B cell (primary cell): ENCODE results near the gene LPAR5. TPM values are rescaled to one million over a fixed set of nuclear protein-coding genes. Genes with fewer than 3 reads are reported as not detected.

Experiments used
- ATAC-seq: fragments of 200-7000 bp; cut with Tn5 transposase; one replicate; pipeline ENCODE4 v1.10.0; 2021; ENCODE audit warnings: low read depth, mild to moderate bottlenecking, moderate number of reproducible peaks, moderate library complexity
- CTCF ChIA-PET: fragments of 350-600 bp; sonication (Branson Sonifier 250); formaldehyde crosslinking; loops from one replicate; lab custom pipeline; 2021; ENCODE audit warnings: antibody characterized with exemption, inconsistent platforms; lab: Charles Lee
- POLR2A ChIA-PET: fragments of 350-600 bp; sonication (Branson Sonifier 250); formaldehyde crosslinking; loops from one replicate; lab custom pipeline; 2021; ENCODE audit warnings: antibody characterized with exemption; lab: Charles Lee
- DNase-seq: peaks from one replicate; pipeline ENCODE4 v3.0.0; 2013
- H2AFZ ChIP-seq: 2 replicates; pipeline ENCODE4 v1.6.1; 2012; ENCODE audit warnings: mild to moderate bottlenecking, low read depth, low read length; ENCODE audit not compliant: insufficient read depth, poor library complexity, severe bottlenecking
- H3K27ac ChIP-seq, 2 donors: 1 replicate in 1 of 2; 2 replicates in 1 of 2; pipeline ENCODE4 v1.5.1; 2012 to 2013; ENCODE audit warnings: low read length in 2 of 2, mild to moderate bottlenecking in 2 of 2, moderate library complexity in 1 of 2
- H3K27me3 ChIP-seq, 4 experiments: fragments of 200-600 bp in 1 of 4; sonication (generic) in 1 of 4; replicated peaks in 1 of 4; 1 replicate in 2 of 4; 2 replicates in 2 of 4; pipeline versions ENCODE4 v1.6.1 to v1.7.0; 2013 to 2016; ENCODE audit warnings: low read length in 3 of 4, mild to moderate bottlenecking in 2 of 4, mixed read lengths in 1 of 4, moderate library complexity in 1 of 4; ENCODE audit not compliant: insufficient read depth in 4 of 4, control insufficient read depth in 3 of 4; ENCODE audit errors: control extremely low read depth in 1 of 4
- H3K36me3 ChIP-seq, 2 experiments: replicated peaks in 1 of 2; 1 replicate in 1 of 2; 2 replicates in 1 of 2; pipeline versions ENCODE4 v1.6.1 to v1.7.1; 2013; ENCODE audit warnings: low read length in 1 of 2; ENCODE audit not compliant: insufficient read depth in 2 of 2, control insufficient read depth in 1 of 2; ENCODE audit errors: control extremely low read depth in 1 of 2, extremely low read depth in 1 of 2
- H3K4me1 ChIP-seq, 2 donors: fragments of 200-600 bp in 1 of 2; sonication (generic) in 1 of 2; 1 replicate in 1 of 2; 2 replicates in 1 of 2; pipeline versions ENCODE4 v1.5.1 to v1.6.1; 2013 to 2017; ENCODE audit warnings: low read length in 2 of 2; ENCODE audit not compliant: control insufficient read depth in 2 of 2, insufficient read depth in 2 of 2
- H3K4me2 ChIP-seq: replicated peaks from 2 replicates; pipeline ENCODE3; 2012; ENCODE audit warnings: mild to moderate bottlenecking, low read depth, low read length; ENCODE audit not compliant: poor library complexity, severe bottlenecking
- H3K4me3 ChIP-seq, 5 experiments: fragments of 200-600 bp in 1 of 5; sonication (generic) in 1 of 5; 1 replicate in 3 of 5; 2 replicates in 2 of 5; pipeline versions ENCODE4 v1.5.1 to v1.7.0; 2011 to 2016; ENCODE audit warnings: low read length in 4 of 5, mild to moderate bottlenecking in 4 of 5, low read depth in 2 of 5, control low read depth in 1 of 5, moderate library complexity in 1 of 5; ENCODE audit not compliant: insufficient read depth in 1 of 5; ENCODE audit errors: control extremely low read depth in 1 of 5, extremely low read depth in 1 of 5
- H3K79me2 ChIP-seq: fragments of 200-600 bp; sonication (generic); one replicate; pipeline ENCODE4 v1.6.0; 2016; ENCODE audit warnings: low read length; ENCODE audit not compliant: control insufficient read depth, insufficient read depth
- H3K9ac ChIP-seq: fragments of 200-600 bp; sonication (generic); 2 replicates; pipeline ENCODE4 v1.6.1; 2017; ENCODE audit warnings: mild to moderate bottlenecking, low read length, moderate library complexity
- H3K9me3 ChIP-seq, 3 donors: one replicate each; pipeline versions ENCODE4 v1.6.1 to v1.7.1; 2013; ENCODE audit warnings: low read length in 2 of 3; ENCODE audit not compliant: control insufficient read depth in 2 of 3, insufficient read depth in 1 of 3; ENCODE audit errors: control extremely low read depth in 1 of 3
- H4K20me1 ChIP-seq: 2 replicates; pipeline ENCODE4 v1.6.0; 2012; ENCODE audit warnings: mild to moderate bottlenecking, low read length; ENCODE audit not compliant: insufficient read depth, control insufficient read depth, poor library complexity, severe bottlenecking
- H3K27ac Mint-ChIP-seq: one replicate; pipeline ENCODE4 v1.8.0; 2021; ENCODE audit warnings: mixed read lengths
- H3K27me3 Mint-ChIP-seq: one replicate; pipeline ENCODE4 v1.8.0; 2021; ENCODE audit warnings: mixed read lengths
- H3K4me1 Mint-ChIP-seq: one replicate; pipeline ENCODE4 v1.8.0; 2021; ENCODE audit warnings: mixed read lengths
- H3K4me3 Mint-ChIP-seq: one replicate; pipeline ENCODE4 v1.8.0; 2021; ENCODE audit warnings: mixed read lengths
- H3K9me3 Mint-ChIP-seq: one replicate; pipeline ENCODE4 v1.8.0; 2022; ENCODE audit warnings: mixed read lengths; ENCODE audit not compliant: insufficient read depth
- CTCF ChIP-seq: fragments of 200-600 bp; IDR thresholded peaks from one replicate; pipeline ENCODE4 v1.8.0; 2022; ENCODE audit warnings: antibody characterized with exemption, mild to moderate bottlenecking
- EZH2 ChIP-seq: IDR thresholded peaks from 2 replicates; pipeline ENCODE4 v1.6.1; 2012; ENCODE audit warnings: borderline replicate concordance, low read depth, mild to moderate bottlenecking, moderate library complexity, low read length; ENCODE audit not compliant: insufficient read depth, poor library complexity, severe bottlenecking
- WGBS: methylation state at CpG from one replicate; pipeline ENCODE4 v1.1.5; 2013; ENCODE audit warnings: missing lambda C conversion rate; ENCODE audit not compliant: insufficient coverage; 5-methylcytosine and 5-hydroxymethylcytosine counted together
- intact Hi-C: fragments of 100-400 bp; cut with micrococcal nuclease; formaldehyde crosslinking; loops from one replicate; pipeline ENCODE4 v1.10.0; 2022
- polyA plus RNA-seq: library from polyadenylated mRNA; depleted of rRNA; stranded (reverse); fragments of >200 nt; gene quantifications from 2 replicates; pipeline ENCODE4 v1.2.3, GENCODE V29; 2012
- total RNA-seq, 2 donors: library from RNA; stranded (reverse); fragments of 120-200 nt in 1 of 2; gene quantifications; 1 replicate in 1 of 2; 2 replicates in 1 of 2; pipeline versions ENCODE4 v1.2.3 to v1.2.4, GENCODE V29; 2013 to 2022

LPAR5 gene
- total and polyA plus RNA-seq, 2 donors (not counting 1 experiment from before 2014, with no cell fraction given), result 29.0 to 59.6 TPM

GRCh38 chr12:6614513-6615172 is 21.1 kb downstream of the LPAR5 start:
- ATAC-seq (no peak), DNase-seq (no peak)
- no peak overlapping the region for H3K4me3 ChIP-seq
- no peak for TF ChIP-seq EZH2
- no peak for TF ChIP-seq CTCF
- Mint-ChIP-seq H3K9me3 (no peaks in the 10 kb centered on the region), H3K27me3 (no peaks in the 10 kb centered on the region), H3K4me1 (peaks cover 68% of the 10 kb centered on the region), H3K27ac (peak overlapping the region; percentile 87), H3K4me3 (peak overlapping the region; percentile 24)
- H3K27ac ChIP-seq, result peak overlapping the region; percentile 63 to 88
- H2AFZ ChIP-seq, result no peak overlapping the region
- peaks cover 0 to 14% of the 10 kb centered on the region in 2 experiments for H3K36me3 ChIP-seq
- intact Hi-C loops, result no loop called here
- H3K79me2 ChIP-seq, result peaks cover 46% of the 10 kb centered on the region
- 100% methylated on average over 2 of the region's 7 CpGs for WGBS
- H3K4me1 ChIP-seq, result peaks cover 32 to 55% of the 10 kb centered on the region in 2 donors
- no peaks in the 10 kb centered on the region for H3K27me3 ChIP-seq
- no peak overlapping the region for H3K4me2 ChIP-seq
- ChIA-PET POLR2A (interaction anchor here (0.5 to 2.9 kb wide), 6 partner anchors 21 to 163 kb away, joined by 3 to 19 read pairs (median 5); partner anchors contain the start of genes COPS7A and LPAR5), CTCF (interaction anchor here (0.9 to 3.3 kb wide), 13 partner anchors 10 to 164 kb away, joined by 3 to 18 read pairs (median 6); partner anchors contain the start of genes ACRBP, MLF2, NOP2 and PTMS)
- no peak overlapping the region for H3K9ac ChIP-seq
- H3K9me3 ChIP-seq, result no peaks in the 10 kb centered on the region
- H4K20me1 ChIP-seq, result peaks cover 21% of the 10 kb centered on the region
